GM19467 (cell line): Measurements from ENCODE around the gene GBX2.

Source experiments
- ATAC-seq: cut with Tn5 transposase; IDR thresholded peaks from one replicate; pipeline ENCODE4 v1.9.1; 2021; ENCODE audit warnings: mild to moderate bottlenecking, moderate library complexity; ENCODE audit not compliant: unreplicated experiment

The GBX2 gene

DNA sequence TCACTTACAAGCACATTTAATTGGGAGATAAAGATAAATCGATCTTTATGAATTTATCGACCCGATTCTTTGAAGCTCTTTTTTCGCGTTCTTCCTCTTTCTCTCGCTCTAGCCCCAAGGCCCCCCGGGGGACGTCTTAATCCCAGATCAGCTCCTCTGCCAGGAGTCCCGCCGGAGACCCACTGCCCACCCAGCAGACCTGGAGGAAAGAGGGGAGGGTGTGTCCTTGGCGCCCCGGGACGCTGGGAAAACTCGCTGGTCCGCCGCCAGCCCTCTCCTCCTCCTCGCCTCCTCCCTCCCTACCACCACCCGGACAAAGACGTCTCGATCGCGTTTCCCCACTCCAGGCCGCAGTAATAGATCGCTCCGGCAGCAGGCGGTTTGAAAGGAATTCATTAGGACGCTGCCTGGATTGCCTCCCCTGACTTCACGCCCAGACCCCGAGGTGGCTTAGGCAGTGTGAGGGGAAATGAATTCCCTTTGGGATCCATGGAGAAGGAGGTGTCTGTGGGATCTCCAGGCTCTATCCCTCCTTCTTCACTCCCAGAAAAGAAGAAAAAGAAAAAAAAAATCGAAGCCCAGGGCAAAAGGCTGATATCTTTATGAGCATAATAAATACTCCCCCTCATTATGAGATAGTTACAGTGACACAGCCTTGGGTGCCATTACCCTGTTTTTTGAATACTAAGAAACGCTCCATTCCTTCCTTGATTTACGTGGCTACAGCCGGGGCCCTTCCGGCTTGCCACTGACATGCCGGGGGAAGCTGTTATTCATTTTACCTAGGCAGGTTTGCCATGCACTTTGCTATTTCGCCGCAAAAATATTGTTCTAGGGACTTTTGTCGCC is 1.8 kb upstream of the GBX2 start:
- no peak for ATAC-seq

DNA sequence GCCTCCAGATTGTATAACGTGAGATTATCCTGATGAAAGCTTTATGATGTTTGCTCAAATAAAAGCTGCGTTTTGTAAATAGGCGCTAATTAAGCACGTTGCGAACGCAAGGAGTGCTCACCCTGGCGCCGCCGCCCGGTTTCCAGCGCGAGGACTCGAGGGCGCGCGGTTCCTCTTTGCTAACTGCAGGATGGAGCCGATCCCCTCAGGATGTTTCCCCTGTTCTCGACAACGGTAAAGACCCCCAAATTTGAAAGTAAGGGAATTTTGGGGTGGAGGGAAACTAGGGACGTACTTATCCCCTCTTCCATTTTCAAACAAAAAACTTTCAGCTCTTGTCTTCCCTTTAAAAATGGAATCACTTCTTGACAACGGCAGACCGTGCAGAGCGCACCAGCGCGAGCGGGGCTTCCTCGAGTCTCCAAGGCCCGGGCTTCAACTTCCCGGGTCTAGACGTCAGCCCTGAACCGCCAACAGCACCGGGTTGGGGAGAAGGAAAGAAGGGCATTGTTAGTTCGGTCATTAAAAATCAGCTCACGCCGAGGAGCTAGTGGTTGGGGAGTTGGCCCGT is 1.1 kb upstream of the GBX2 start:
- no peak for ATAC-seq

DNA sequence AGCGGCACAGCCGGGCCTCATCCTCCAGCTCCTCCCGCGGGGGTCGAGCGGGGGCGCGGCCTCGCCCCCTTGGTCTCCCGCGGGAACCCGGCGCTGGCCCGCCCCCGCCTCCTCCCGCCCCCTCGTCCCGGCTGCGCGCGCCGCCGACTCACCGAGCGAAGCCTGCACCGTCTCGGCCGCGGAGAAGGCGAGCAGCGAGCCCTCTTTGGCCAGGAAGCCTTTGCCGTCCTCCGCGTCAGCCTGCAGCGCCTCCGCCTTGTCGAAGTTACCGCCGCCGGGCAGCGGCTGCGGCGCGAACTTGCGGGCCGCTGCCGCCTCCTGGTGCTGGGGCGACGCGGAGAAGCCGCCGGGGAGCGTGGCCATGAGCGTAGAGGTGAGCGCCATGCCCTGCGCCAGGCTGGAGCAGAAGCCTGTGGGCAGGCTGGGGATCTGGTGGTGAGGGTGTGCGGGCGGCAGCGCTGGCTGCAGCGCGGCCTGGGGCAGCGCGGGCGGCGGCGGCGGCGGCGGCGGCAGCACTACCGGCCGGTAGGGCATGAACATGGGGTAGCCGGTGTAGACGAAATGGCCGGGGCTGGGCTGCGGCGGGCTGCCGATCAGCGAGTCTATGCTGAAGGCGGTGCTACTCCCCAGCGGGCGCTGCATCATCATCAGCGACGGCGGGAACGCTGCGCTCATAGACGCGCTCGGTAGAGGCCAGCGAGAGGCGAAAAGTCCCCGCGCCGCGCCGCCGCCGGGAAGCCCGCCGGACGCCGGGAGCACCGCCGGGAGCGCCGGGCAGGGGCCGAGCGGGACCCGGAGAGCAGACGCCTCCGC is 683 bp downstream of the GBX2 start:
- ATAC-seq: no peak

DNA sequence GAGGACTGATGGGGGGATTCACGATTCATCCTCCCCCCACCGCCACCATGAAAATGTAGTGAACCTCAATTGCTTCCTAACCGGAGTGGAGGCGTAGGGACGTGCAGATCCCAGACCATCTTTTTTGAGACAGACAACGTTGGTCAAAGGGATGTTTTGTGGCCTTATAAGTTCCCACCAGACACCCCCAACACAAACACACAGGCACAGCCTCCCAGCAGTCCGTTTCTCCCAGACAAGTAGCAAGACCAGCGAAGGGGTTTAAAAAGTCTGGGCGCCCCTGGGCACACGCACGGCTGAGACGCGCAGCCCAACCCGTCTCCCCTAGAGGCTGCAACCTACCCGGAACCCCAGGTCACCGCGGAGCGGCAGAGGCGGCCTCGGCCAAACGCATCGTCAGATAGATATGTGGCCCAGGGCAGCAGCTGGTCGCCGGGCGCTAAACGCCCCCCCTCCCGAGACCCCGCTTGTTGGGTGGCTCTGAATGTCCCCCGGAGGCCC is 1.3 kb downstream of the GBX2 start:
- no peak for ATAC-seq

DNA sequence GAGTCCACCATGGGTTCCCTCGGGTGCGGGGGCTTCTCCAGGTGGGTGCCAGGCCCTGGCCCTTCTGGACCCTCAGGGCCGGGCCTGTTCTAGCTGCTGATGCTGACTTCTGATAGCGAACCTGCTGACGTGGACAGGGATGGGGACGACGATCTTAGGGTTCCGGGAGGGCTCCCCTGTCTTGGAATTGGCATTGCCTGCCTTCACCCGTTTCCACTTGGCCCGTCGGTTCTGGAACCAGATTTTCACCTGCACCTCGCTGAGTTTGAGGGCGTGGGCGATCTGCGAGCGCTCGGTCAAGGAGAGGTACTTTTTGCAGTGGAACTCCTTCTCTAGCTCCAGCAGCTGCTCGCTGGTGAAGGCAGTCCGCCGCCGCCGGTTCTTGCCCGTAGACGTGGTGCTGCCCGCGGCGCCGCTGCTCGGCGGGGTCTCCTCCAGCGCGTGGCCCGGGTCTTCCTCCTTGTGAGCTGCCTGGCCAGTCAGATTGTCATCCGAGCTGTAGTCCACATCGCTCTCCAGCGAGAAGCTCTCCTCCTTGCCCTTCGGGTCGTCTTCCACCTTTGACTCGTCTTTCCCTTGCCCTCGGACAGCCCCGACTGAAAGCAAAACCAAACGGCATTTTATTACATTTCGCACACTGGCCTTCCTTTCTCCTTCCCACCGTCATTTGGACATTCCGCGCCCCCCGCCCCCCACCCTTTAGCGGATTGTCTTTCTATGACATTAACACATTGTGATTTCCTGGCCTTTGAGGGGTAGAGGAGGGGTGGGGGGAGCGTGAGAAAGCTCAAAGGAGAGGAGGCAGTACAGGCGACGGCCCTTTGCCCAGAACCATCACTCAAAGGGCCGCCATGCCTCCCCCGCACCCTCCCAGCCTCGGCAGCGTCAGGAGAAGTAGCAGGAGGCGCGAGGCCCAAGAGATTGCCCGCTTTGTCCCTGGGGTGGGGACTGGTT is 2.1 kb downstream of the GBX2 start:
- no peak for ATAC-seq

DNA sequence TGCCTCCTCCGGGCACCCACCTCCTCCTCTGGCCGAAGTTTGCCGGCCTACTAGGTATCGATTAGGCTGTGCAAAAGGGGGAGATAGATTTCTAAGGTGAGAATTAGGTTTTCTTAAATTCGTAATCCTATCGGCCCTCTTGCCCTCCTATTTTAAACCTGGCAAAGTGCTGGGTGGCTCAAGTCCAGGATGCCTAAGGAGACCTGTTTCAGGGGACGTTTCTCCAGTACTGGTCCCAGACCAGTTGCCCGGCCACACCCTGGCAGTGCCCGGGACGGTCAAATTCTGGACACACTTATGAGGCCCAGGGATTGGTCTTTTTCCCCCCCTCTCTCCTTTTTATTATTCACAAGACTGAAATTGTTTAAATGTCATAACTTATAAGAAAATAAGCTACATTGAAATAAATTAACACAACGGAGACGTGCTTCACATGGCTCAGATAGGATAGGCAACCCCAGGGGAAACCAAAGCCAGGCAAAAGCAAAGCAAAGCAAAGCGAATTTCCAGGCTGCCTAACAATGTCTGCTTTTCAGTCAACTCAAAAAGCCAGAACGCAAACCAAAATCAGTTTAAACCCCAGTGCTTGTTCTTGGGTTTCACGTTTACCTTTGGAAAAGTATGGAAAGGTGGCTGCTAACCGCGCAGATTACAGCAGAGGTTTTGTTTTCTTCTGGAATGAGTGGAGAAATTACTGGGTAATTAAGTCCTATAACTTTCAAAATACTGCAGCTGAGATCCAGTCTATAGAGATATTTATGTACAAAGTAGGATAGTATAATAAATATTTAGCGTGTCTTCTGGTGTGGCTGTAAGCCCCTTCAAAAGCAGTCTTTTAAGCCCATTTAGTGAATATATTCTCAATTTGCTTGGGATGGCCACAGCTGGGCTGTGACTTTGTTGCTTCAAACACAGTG is 3.0 kb downstream of the GBX2 start:
- ATAC-seq: no peak

DNA sequence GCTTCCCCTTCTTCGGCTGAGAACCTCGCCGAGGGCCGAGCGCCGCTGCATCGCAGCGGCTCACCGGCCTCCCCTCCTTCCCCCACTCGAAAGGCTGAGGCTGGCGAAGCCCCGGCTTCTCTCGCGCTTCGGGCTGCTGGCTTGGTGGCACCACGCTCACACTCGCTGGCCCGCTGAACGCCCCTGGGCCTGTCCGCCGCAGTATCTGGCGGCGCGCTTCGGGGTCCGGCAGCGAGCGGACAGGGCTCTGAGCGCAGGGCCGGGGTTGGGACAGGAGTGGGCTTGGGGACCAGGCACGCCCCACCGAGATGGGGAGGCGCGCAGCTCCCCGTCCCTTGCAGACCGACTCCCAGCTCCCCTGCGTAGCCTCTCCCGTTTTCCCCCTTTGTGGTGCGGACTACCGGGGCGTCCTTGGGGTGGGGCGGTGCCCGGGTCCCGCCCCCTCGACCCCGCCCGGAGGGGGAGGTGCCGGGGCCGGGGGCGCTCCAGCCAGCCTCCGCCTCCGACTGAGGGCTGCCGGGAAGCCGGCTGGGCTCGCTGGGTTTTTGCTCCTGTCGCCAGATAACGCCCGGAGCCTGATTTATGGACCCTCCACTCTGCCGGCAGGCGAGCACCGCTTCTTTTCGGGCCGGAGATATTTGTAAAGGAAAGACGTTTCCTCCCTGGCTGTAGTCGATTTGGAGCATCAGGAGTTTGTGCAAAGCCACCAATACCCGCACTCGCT is 3.8 kb downstream of the GBX2 start:
- ATAC-seq: no peak

DNA sequence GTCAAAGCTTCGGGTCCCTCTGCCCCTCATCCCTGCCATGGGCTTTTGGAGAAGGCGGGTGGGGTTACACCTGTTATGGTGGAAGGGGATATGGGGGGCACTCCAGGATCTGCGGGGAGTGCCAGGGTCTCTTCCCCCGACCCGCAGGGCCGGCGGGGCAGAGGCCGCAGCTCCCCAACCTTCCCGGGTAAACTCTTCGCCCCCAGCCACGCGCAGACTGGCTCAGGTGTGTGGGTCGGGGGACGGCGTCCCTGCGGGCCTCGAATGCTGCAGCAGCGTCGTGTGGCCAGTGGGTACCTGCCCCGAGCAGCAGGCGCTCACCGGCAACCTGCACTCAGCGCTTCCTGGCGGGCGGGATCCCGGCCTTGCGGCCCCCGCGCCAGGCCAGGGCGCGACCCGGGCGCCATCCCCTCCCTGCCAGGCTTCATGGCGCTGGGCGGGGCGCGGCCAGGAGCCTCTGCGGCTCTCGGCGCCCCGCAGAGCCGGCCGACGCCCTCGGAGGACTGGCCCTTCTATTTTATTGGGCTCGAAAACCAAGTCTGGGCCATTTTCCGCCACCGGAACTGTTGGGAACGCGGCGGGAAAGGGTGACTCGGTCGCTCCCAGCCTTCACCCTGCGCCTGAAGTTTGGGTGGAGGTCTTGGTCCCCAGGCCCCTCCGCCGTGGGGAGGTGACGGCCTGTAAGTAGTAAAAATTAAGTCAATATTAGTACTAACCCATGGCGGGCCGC is 4.5 kb downstream of the GBX2 start:
- no peak for ATAC-seq

DNA sequence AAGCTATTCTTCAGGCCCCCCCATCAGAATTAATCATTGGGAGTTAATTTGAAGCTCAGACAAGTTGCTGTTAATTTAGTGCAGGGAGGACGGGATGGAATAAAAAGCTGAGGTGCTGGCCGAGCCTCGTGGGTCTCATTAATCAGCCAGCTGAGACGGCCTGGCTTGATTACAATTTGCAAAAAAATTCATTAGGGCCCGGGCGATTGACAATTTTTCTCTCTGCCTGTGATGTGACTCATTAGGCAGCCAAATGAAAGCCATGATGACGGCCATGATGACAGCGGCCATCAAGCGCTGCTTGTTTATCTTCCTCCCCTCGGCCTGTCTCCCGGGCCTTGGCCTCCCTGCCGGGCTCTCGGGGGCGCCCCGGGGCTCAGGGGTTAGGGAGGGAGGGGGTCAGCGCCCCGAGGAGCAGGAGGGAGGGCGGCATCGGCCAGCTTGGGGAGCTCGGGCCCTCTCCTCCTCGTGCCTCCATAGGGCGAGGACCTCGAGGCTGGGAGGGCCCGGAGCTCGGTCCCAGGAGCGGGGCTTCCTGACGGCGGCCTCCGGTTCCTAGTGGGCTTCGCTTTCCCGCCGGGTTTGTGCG is 5.2 kb downstream of the GBX2 start:
- no peak for ATAC-seq

DNA sequence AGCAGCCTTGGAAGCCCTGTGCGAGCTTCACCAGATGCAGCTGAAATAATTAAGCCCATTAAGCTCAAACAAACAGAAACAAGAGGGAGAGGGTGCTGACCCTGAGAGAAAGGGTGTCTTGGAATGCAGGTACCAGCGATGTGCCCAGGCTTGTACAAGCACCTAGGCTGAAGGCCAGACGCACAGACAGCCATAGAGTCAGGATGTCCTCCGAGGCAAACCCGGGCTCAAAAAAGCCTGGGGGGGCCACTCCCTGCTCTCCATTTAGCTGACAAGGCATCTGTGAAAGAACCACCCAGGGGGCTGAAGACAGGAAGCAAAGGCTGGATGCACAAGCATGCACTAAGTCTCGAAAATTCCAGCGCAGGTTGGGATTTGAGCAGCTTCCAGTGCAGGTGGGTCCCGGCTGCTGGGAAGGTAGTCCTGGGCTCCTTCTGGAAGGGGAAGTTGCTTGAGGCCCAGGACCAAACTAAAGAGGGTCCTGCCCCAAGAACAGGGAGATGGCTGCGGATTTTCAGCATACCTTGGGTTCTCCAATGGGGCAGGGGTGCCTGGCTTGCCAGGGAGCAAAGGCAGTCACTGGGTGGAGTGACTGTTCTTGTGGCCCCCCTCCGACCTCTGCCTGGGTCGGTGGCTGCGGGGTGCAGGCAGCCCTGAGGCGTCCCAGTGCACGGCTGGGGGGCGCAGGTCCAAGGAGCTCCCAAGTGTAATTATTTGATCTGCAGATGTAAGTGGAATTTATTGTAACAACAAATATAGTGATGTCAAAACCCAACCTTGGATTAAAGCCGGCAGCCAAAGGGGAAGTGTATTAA is 5.9 kb downstream of the GBX2 start:
- no peak for ATAC-seq

DNA sequence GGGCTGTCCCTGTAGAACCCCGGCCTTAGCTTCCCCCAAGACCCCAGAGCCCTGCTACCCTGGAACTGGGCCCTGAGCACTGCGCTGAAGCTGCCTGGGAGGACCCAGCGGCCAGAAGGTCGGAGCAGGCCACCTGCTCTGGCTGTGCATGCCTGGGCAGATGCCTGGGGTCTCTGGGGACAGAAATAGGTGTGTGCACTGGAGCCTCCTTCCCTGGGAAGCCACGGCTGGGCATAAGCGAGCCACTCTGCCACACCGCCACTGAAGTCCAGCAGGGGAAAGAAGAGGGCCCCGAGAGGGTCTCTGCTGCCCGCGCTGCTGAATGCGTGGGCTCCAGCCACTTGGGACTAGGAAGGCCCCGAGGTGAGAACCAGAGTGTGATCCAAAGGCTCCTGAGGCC is 6.7 kb downstream of the GBX2 start:
- no peak for ATAC-seq

DNA sequence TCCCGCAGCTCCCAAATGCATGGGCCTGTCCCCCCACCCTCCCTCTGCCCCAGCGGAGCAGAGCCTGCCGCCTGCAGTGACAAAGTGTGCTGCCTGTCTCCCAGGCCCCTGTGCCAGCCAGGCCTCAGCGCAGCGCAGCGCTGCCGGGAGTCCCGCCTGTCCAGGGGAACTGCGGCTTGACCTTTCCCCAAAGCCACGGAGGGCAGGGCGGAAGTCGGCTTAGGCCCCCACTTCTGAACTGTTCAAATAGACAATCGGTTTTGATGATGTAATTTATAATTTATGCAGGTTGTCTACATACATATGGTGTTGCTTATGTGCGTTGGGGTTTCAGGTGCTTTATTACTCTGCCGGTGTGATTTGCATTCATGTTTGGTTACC is 7.1 kb downstream of the GBX2 start:
- ATAC-seq: no peak

DNA sequence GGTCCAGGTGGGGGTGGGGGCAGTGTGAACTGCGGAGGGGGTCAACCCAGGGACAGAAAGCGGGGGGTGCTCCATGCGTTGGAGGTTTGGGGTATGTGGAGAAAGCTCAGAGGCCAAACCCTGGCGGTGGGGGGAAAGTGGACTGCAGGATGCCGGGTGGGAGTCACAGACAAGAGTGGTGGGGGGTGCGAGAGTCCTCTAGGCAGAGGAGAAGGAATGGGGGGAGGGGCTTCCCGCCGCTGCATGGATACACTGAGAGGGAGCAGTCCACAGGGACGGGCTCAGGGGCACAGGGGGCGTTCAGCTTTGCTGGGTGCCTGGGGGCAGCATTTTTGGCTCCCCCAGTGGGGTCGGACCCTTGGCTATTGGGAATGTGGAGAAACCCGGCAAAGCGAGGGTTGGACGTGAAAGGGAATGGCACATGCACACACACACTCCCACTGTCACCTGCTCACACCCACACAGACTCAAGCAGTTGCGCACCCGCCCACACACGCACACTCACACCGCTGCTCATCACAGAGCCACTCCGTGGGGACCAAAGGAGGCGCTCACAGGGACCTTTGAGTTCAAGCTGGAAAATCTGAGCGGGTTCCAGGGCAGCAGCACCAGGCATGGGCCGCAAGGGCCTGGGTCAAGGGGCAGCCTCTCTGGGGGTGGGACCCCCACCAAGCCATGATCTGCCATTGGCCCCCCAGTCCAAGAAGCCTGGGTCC is 7.7 kb downstream of the GBX2 start:
- no peak for ATAC-seq

DNA sequence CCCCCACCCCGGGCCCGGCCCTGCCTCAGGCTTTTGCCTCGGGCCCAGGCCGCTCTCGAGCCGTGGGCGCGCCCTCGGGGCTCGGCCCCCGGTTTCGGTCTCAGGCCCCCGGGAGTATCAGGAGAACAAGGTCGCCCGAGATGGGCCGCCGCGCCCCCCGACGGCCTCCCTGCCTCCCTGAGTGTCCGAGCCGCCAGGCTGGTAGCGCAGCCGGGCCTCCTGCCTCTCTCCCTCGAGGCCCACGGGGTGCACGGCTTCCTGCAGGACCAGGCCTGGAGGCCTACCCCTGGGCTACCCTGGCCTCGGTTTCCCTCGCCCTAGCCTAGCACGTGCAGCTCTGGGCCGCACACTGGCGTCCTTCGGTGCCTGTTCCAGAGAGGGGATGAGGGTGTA is 8.4 kb downstream of the GBX2 start:
- ATAC-seq: no peak

DNA sequence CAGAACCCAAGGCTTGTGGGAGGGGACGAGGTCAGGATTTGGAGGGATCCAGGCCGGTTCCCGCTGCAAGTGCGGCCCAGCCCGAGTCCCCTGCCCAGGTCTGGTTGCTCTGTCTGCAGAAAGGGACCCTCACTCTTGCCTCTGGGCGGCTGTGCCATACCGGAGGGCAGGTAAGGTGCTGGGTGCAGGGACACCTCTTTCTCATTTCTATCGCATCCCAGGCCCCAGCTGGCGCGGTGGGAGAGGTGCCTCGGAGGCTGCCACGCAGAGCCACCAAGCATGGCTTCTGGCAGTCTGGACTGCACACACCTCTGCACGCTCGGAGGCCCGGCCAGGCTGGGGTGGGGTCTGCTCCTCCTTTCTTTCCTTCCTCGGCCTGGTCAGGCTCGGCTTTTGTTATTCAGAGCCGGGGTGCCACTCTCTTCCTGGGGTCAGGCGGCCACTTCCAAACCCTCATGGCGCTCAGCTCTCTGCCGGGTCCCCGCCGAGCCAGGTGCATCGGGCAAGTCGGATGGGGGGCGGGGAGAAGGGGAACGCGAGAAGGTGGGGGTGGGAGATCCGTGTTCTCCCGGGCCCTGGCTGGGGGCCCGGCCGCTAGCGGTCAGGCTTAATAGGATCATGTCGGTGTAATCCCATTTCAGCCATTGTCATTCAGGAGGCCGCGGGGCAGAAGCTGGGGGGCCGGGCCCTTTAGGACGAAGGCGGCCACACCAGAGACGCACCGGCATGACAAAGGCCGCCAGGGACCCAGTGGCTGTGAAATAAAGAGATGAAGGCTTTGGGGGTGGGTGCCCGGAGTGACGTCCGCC is 9.0 kb downstream of the GBX2 start:
- no peak for ATAC-seq
